Endodermal cell (in vitro differentiated cells): ENCODE results near the gene FMR1. TPM values are rescaled to one million over a fixed set of nuclear protein-coding genes. Genes with fewer than 3 reads are reported as not detected.

ENCODE experiments used
- DNase-seq: peaks from one replicate; pipeline ENCODE4 v3.0.0-alpha.2; 2017
- H3K27ac ChIP-seq: 2 replicates; pipeline ENCODE4 v1.5.1; 2013; ENCODE audit warnings: mild to moderate bottlenecking, low read depth, low read length, moderate library complexity
- H3K27me3 ChIP-seq: 2 replicates; pipeline ENCODE4 v1.6.1; 2013; ENCODE audit warnings: mild to moderate bottlenecking, low read length, moderate library complexity; ENCODE audit not compliant: insufficient read depth, control insufficient read depth, poor library complexity, severe bottlenecking
- H3K36me3 ChIP-seq: 2 replicates; pipeline ENCODE4 v1.7.0; 2013; ENCODE audit warnings: mild to moderate bottlenecking, low read length, moderate library complexity; ENCODE audit not compliant: control insufficient read depth, insufficient read depth
- H3K4me1 ChIP-seq: one replicate; pipeline ENCODE4 v1.7.0; 2013; ENCODE audit warnings: low read length; ENCODE audit not compliant: control insufficient read depth, insufficient read depth
- H3K4me3 ChIP-seq: 2 replicates; pipeline ENCODE4 v1.5.1; 2013; ENCODE audit warnings: mild to moderate bottlenecking, low read length, moderate library complexity
- H3K9ac ChIP-seq: 2 replicates; pipeline ENCODE4 v1.6.1; 2013; ENCODE audit warnings: mild to moderate bottlenecking, low read length, moderate library complexity; ENCODE audit not compliant: poor library complexity, severe bottlenecking; ENCODE audit errors: extremely low read depth
- H3K9me3 ChIP-seq: 2 replicates; pipeline ENCODE4 v1.6.1; 2013; ENCODE audit warnings: mild to moderate bottlenecking, low read length, moderate library complexity; ENCODE audit not compliant: control insufficient read depth
- H3K27ac Mint-ChIP-seq: 2 replicates; pipeline ENCODE4 v1.8.0; 2020; ENCODE audit warnings: mixed read lengths
- H3K27me3 Mint-ChIP-seq: 2 replicates; pipeline ENCODE4 v1.8.0; 2021; ENCODE audit warnings: mild to moderate bottlenecking, mixed read lengths; ENCODE audit not compliant: insufficient read depth
- H3K36me3 Mint-ChIP-seq: 2 replicates; pipeline ENCODE4 v1.8.0; 2020; ENCODE audit warnings: low read depth, mixed read lengths
- H3K4me1 Mint-ChIP-seq: 2 replicates; pipeline ENCODE4 v1.8.0; 2020; ENCODE audit warnings: mixed read lengths
- H3K4me3 Mint-ChIP-seq: 2 replicates; pipeline ENCODE4 v1.8.0; 2020; ENCODE audit warnings: mild to moderate bottlenecking, moderate library complexity, mixed read lengths
- H3K9me3 Mint-ChIP-seq: 2 replicates; pipeline ENCODE4 v1.8.0; 2020; ENCODE audit warnings: mild to moderate bottlenecking, mixed read lengths
- WGBS, 2 experiments: methylation state at CpG; one replicate each; pipeline versions ENCODE4 v1.1.5 to v1.1.7; 2013; ENCODE audit warnings: missing lambda C conversion rate in 2 of 2, mixed read lengths in 1 of 2; ENCODE audit not compliant: insufficient coverage in 1 of 2, insufficient read length in 1 of 2; 5-methylcytosine and 5-hydroxymethylcytosine counted together
- total RNA-seq, 2 donors: library from RNA; stranded (reverse); fragmentation: NEBNext Ultra II Directional in 1 of 2; extraction: Animal tissue kit (Norgen Biotek cat#: 25700) in 1 of 2; gene quantifications; 2 replicates in 1 of 2; 3 replicates in 1 of 2; pipeline ENCODE4 v1.2.1, GENCODE V29; 2021
- TF ChIP-seq, protein P1 (sequence below): fragments of 200-600 bp; sonication (generic); conservative IDR thresholded peaks from 2 replicates; pipeline ENCODE4 v1.5.0; 2021; ENCODE audit warnings: antibody characterized with exemption, mild to moderate bottlenecking

Gene FMR1
- total RNA-seq, 2 donors from 2014 or later, result 55.4 to 59.1 TPM

DNA sequence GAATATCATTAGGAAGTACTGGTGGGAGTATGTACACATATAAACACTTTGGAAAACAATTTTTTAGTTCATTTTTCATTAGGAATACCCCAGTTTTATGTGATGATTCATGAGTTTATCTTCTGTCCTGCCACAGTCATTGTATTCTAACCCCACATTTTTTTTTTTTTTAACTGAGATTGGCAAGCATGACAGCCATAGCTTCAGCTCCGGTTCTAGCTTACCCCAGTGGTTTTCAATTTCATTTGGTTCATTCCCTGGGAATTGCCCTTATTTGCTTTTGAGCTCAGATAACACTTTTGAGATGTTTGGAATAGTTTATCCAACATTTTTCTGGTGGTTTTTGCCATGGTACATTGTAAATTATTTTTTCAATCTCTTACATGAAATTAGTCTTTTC, 21.0 kb upstream of the FMR1 start:
- Mint-ChIP-seq H3K27me3 (no peaks in the 10 kb centered on the region), H3K9me3 (peaks cover 63% of the 10 kb centered on the region), H3K4me3 (no peak overlapping the region), H3K36me3 (no peaks in the 10 kb centered on the region), H3K4me1 (peaks cover 5% of the 10 kb centered on the region), H3K27ac (no peak overlapping the region)
- no peaks in the 10 kb centered on the region for H3K36me3 ChIP-seq
- H3K9ac ChIP-seq, result no peak overlapping the region
- WGBS, 2 experiments, result 60% methylated on average over 1 of the region's 1 CpG; no CpG with 5 or more reads in 1 of the 2 experiments
- no peaks in the 10 kb centered on the region for H3K4me1 ChIP-seq
- H3K4me3 ChIP-seq, result no peak overlapping the region
- no peaks in the 10 kb centered on the region for H3K27me3 ChIP-seq
- no peak overlapping the region for H3K27ac ChIP-seq
- DNase-seq, result no peak
- TF ChIP-seq, protein P1, sequence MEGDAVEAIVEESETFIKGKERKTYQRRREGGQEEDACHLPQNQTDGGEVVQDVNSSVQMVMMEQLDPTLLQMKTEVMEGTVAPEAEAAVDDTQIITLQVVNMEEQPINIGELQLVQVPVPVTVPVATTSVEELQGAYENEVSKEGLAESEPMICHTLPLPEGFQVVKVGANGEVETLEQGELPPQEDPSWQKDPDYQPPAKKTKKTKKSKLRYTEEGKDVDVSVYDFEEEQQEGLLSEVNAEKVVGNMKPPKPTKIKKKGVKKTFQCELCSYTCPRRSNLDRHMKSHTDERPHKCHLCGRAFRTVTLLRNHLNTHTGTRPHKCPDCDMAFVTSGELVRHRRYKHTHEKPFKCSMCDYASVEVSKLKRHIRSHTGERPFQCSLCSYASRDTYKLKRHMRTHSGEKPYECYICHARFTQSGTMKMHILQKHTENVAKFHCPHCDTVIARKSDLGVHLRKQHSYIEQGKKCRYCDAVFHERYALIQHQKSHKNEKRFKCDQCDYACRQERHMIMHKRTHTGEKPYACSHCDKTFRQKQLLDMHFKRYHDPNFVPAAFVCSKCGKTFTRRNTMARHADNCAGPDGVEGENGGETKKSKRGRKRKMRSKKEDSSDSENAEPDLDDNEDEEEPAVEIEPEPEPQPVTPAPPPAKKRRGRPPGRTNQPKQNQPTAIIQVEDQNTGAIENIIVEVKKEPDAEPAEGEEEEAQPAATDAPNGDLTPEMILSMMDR, result no peak
- H3K9me3 ChIP-seq, result no peaks in the 10 kb centered on the region

DNA sequence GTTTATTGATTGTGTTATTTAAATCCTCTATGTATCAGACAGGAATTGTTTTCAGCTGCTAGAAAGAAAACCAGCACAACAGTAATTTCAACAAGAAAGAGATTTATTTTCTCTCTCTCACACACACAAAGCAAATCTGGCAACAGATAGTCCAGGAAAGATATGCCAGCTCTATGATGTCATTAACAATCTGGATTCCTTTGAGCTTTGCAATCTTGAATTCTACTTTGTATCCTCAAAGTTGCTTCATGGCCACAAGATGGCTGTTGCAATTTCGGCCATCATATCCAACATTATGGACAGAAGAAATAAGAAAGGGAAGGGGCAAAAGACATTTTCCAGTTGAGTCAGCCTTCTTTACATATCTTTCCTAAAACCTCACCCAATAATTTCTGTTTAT, 19.8 kb upstream of the FMR1 start:
- Histone ChIP-seq H3K27ac (no peak overlapping the region), H3K27me3 (no peaks in the 10 kb centered on the region), H3K4me1 (no peaks in the 10 kb centered on the region), H3K4me3 (no peak overlapping the region), H3K9me3 (no peaks in the 10 kb centered on the region), H3K36me3 (no peaks in the 10 kb centered on the region), H3K9ac (no peak overlapping the region)
- no peaks in the 10 kb centered on the region for H3K27me3 Mint-ChIP-seq
- peaks cover 65% of the 10 kb centered on the region for H3K9me3 Mint-ChIP-seq
- TF ChIP-seq, protein P1, result no peak
- 60% methylated on average over 1 of the region's 1 CpG; no CpG with 5 or more reads in 1 of the 2 experiments for WGBS, 2 experiments
- no peak for DNase-seq
- H3K27ac Mint-ChIP-seq, result no peak overlapping the region
- peaks cover 5% of the 10 kb centered on the region for H3K4me1 Mint-ChIP-seq
- no peak overlapping the region for H3K4me3 Mint-ChIP-seq
- no peaks in the 10 kb centered on the region for H3K36me3 Mint-ChIP-seq

DNA sequence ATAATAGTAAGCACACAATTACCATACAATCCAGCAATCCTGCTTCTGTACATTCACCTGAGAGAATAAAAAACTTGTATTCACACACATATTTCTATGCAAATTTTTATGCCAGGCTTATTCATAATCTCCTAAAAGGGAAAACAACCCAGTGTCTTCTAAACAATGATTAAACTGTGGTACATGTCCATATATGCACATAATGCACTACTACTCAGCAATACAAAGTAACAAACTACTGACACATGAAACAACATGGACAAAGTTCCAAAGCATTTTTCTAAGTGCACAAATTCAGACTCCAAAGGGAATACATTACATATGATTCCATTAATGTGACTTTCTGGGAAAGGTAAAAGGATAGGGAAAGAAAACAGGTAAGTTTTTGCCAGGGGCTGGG, 18.0 kb upstream of the FMR1 start:
- TF ChIP-seq, protein P1, result no peak
- no peaks in the 10 kb centered on the region for H3K36me3 Mint-ChIP-seq
- H3K9me3 Mint-ChIP-seq, result peaks cover 59% of the 10 kb centered on the region
- Histone ChIP-seq H3K27ac (no peak overlapping the region), H3K9ac (no peak overlapping the region), H3K4me1 (no peaks in the 10 kb centered on the region), H3K9me3 (no peaks in the 10 kb centered on the region), H3K36me3 (no peaks in the 10 kb centered on the region), H3K4me3 (no peak overlapping the region), H3K27me3 (no peaks in the 10 kb centered on the region)
- no peak for DNase-seq
- peaks cover 5% of the 10 kb centered on the region for H3K4me1 Mint-ChIP-seq
- H3K27ac Mint-ChIP-seq, result no peak overlapping the region
- no peak overlapping the region for H3K4me3 Mint-ChIP-seq
- H3K27me3 Mint-ChIP-seq, result no peaks in the 10 kb centered on the region
